GM18502 (cell line): Measurements from ENCODE around the gene OPN1SW.

ENCODE experiments used
- ATAC-seq: cut with Tn5 transposase; IDR thresholded peaks from one replicate; pipeline ENCODE4 v1.9.1; 2021; ENCODE audit warnings: mild to moderate bottlenecking; ENCODE audit not compliant: unreplicated experiment, poor library complexity

OPN1SW gene

DNA sequence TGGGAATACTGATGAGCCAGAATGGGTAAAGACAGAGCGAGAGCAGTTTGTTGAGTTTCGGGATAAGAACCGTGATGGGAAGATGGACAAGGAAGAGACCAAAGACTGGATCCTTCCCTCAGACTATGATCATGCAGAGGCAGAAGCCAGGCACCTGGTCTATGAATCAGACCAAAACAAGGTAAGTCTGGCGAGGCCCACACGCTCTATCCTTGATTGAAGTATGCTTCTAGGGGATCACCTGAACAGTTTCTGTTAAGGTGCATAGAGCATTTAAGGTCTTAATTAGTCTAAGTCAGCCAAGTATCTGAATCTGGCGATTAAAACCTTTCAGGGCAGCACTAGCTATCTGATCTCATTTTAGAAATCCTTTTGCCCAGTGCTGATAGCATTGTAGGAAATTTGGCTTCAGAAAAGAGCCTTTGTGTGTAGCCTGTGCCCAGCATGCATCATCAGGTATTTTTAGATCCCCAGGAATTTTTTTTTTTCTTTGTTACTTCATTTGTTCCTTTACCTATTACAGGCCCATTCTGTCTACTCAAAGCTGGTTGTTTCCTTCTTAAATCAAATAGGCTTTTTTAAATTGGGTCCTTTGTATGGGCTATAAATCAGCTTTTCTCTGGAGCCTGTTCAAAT lies 8.0 kb downstream of the OPN1SW start:
- no peak for ATAC-seq

DNA sequence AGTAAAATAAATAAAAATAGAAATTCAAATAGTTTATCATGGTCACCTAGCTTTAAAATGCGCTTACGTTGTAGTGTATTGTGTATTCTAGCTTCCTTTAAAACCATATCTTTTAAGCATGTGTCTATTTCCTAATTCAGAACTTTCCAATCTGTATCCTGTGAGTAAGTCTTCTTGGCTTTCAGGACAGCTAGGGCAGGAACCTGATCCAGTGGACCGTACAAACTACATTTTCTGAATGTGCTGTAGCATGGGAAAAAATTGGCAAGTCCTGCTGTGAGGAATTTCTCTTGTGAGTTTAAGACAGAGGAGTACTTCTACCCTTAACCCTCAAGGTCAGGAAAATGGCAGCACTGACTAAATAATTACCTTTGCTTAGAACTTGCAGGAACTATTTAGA lies 12.1 kb downstream of the OPN1SW start:
- no peak for ATAC-seq

DNA sequence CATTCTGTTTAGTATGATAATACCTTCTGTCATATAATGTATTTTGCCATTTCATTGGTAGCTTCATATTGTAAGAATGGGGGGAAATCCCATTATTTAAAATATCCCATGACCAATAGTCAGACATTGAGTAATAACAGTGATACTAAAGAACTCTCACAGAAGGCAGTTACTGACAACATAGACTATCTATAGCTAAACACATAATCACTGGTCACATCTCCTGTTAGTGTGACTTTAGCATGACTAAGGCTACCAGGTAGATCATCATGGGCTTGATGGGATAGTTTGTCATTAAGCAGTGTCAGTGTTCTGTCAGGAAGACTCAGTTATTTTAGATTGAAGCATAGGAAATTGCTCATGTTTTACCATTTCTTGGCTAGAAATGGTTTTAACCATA lies 16.4 kb downstream of the OPN1SW start:
- no peak for ATAC-seq

DNA sequence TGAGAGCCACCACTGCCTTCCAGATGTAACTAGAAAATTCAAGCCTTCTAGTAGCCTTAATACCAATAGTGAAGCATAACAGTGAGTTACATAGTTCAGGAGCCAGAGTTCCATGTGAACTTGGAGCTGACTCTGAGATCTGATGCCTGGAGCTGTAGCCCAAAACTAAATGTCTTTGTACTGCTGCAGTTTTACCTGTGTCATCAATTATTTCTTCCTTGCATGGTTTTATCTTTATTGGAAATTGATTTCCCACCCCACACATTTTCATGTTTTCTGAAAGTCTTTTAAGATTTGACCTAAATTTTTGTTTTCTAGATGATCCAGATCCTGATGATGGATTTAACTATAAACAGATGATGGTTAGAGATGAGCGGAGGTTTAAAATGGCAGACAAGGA lies 17.0 kb downstream of the OPN1SW start:
- ATAC-seq, result no peak

DNA sequence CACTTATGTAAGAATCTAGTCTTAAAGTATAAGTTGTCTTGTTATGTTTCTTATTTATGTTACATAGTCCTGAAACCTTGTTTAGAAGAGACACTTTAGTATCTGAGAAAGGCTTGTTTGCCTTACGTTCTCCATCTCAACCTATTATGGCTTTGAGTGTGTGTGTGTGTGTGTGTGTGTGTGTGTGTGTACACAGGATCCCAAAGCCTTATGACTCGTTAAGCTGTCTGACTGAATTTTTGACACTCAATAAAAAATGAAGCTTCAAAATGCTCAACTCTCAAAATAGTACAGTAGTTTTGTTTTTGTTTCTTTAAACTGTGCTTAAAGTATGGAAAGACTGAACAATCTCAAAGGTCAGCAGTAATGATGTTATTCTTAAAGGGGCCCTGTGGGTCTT lies 18.4 kb downstream of the OPN1SW start:
- ATAC-seq, result no peak

DNA sequence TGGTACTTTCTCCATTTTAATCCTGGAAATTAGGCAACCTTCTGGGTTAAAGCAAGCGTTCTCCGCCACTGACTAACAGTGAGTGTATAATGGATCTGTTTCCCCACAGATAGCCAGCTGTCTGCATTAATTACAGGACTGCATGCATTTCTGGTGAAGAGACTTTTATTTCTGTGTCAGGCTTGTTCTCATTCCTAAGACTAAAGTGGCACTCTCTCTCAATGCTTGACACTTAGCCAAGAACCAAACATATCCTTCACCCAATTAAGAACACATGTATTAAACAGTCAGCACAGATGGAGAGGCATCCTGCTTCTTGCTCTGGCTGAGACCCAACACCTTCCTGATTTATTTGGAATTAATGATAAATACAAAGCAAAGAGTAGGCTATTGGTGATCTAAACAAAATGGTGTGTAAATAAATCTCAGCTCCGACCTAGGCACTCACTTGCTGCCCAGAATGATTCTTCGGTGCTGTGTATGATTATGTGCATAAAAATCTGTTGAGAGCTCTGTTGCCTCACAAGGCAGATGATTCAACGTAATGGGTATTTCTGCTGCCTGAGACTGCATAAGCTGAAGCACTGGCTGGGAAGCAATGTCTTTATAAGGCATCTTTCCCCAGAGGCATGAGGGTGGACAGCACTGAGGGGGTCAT lies 19.6 kb downstream of the OPN1SW start:
- no peak for ATAC-seq

DNA sequence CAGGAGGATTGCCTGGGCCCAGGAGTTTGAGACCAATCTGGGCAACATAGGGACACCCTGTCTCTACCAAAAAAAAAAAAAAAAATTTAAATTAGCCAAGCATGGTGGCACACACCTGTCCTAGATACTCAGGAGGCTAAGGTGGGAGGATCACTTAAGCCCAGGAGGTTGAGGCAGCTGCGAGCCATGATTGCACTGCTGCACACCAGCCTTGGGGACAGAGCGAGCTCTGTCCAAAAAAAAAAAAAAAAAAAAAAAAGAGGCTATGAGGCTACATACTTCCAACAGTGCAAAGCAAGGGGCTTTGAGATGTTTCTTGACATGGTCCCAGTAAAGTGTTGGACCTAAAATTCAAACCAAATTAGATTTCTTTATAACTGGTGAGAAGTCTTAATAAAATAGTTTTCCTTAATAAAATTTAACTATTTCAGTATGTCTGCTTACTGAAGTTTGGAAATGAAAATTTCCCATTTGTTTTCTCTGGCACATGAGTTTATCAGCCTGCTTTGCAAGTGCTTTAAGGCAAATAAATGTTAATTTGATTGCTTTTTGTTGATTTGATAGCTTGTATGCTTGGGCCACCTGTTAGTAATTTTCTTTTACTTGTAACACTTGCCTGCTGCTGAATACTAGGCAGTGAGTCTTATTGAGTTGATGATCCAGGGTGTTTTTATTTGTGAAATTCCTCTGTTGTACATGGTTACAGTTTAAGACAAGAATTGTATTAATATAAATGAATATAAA lies 20.3 kb downstream of the OPN1SW start:
- no peak for ATAC-seq

DNA sequence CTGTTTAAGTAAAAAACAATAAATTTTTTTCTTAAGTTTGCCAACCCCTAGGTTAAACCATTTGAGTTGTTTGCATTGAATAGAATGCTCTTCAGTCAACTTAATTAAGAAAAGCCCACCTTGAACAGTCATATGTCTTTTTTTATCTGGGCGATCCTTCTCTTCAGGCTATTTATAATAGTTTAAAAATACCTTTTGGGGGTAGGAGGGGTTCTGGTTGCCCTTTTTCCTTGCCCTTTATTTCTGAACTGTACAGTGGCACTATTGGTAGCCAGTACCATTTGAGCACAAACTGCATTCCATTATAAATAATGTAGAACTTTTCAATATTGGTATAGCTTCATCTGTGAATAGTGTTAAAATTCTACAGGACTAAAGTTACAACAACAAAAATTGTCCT lies 23.3 kb downstream of the OPN1SW start:
- no peak for ATAC-seq

DNA sequence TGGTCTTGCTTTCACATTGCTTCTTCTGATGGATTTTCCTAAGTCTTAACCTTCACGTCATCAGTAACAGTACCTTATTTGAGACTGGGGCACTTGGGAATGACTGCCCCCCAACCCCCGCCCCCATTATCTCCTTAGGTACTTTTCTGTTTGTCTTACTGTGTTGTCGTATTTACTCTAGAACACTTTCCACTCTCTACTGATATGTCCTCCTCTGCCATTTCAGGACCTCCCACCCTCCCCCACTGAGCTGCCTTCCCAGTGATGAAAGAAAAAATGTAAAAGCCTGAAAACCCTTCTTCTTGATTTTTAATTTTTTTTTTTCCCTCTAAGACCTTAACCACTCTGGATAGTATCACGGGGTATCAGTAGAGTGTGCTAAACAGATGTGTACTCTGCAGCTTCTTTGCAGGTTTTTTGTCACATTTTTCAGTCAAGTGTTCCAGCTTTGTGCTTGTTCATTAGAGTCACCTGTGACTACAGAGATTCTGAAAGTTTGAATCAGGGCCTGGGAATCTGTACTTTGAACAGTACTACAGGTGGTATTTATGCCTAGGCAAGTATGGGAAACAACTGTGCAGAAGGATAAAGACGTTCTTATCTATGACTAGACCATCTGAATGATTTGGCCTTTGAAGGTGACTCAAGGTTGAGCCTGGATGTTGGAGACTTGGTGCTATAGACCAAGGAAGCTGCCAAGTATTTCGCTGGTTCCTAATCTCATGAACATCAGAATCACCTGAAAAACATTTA lies 28.1 kb downstream of the OPN1SW start:
- no peak for ATAC-seq

DNA sequence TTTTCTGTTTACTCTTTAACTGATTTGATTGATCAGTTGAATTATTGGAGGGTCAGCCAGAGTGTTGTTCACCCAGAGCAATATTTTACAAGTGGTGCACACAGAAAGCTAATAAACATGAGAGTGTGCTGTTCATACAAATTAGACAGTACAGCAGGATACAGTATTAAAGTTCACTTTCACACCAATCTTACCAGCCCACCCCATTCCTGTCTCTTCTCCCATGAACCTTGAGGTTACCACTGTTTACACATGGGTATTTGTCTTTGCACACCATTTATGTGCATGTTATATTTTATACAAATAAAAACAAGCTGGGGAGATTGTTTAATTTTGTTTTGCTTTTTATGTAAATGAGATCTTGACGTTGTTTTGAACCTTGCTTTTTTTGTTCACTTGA lies 29.9 kb downstream of the OPN1SW start:
- no peak for ATAC-seq

DNA sequence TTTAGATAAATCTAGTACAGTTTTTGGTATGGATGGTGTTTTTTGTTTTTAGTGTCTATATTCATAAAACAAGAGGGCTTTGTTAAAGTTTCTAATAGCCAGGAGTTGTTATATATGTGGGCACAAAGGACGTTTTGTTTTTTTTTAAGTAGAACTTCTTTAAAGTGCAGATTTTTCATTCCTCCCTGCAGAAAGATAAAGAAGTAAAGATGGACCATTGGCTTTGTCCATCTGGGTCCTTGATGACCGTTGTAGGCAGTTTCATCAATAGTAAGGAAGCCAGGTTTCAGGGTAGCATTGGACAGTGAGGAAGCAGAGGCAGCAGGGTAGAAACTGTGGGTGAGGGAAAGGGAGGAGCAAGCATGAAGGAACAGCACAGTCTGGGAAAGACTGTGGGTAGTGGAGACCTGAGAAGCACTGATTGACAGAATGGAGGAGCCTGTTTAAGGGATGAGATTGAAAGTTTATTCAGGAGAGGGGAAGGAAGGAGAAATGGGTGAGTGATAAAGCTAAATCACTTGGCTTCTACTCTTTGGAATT lies 31.2 kb downstream of the OPN1SW start:
- ATAC-seq, result no peak

DNA sequence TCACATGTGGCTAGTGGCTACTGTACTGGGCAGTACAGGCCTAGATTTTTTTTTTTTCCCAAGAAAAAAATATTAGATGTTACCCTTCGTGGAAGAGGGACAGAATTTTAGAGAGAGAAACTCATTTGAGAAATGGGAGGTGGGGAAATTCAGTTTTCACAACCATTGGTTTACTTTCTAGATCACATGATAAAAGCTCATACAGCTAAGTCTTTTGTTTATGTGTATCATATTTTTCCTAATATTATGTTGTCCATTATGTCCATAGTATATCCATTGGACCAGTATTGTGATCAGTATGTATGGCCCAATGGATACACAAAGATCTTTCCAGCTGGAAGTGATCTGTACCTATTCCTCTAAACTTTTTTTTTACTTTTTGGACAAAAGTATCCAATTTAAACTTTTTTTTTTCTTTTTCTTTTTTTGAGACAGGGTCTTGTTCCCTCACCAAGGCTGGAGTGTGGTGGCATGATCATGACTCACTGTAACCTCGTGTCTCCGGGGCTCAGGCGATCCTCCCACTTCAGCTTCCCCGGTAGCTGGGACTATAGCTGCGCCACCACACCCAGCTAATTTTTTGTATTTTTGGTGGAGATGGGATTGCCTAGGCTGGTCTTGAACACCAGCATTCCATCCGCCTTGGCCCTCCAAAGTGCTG lies 32.4 kb downstream of the OPN1SW start:
- no peak for ATAC-seq

DNA sequence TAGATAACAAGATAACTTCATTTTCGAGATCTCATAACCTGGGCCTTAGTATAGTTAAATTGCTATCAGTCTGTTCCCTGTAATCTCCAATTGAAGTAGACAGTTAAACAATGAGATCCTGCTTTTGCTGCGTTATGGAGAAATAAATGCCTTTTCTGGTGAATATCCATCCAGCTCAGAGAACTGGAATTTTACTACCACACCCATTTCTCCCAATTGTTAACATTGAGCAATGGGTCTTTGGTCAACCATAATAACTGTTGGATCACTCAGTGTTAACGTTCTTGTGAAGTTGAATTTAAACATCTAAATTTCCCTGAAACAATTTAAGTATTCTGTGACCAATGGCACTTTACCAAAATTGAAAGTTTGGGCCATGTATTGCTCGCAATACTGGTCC lies 33.4 kb downstream of the OPN1SW start:
- ATAC-seq, result no peak

DNA sequence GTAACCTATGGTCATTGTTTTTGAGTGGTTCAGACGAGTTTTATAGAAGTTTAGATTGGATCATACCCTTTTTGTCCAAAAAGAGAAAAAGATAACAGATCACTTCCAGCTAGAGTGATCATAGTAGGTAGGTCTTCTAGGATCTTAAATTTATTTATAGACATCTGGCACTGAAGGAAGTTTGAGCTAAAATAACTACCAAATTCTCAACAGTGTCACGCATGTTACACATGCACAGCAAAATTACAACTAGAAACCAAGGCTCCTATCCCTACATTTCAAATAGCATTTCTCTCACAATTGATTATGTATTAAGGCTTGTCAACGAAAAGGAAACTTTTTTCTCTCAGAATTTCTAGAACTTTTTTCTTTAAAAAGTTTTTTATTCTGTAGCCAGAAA lies 34.1 kb downstream of the OPN1SW start:
- ATAC-seq, result no peak

DNA sequence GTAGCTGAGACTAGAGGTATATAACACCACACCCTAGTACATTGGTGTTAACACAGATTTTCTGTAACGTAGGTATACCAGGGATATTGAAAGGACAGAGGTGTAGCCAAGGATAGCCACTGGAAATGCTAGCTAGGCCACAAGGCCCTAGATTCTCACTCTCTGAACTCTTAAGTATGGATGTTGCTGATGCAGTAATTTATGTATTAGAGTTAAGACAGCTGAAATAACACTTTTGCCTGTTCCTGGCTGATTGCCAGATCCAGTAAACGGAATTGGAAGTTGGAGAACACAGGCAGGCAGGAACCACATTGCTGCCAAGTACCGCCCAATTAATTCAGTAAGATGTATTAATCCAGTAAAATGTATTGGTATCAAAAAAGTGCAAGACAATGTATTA lies 34.6 kb downstream of the OPN1SW start:
- ATAC-seq, result no peak

DNA sequence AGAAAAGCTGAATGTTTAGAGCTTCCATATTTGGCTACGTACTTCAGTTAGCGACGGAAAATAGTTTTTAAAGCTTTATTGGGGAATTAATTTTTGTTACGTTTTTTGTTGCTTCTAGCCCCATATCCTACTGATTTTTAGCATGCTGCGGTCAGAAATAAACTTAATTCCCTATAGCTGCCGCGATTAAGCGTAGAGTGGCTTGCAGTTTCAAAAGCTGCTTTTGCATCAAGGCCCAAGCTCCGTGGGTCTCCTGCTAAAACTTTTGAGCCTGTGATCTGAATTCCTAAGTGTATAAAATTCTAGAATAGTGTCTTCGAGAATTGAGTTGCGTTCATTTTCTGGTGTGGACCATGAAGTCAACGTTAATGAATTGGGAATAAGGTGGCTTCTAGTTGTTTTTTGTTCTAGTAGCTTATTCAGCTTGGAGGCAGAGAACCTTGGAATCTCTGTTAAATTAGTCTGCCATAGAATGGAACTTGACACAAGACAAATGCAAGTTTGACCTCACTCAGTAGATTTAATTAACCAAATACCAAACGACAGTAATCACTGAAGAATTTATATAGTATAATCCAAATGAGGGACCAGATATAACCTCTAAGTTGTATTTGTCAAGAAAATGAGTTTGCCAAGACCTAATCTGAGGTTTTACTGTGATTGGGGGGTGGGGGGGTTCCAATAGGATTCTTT lies 35.5 kb downstream of the OPN1SW start:
- ATAC-seq, result no peak

DNA sequence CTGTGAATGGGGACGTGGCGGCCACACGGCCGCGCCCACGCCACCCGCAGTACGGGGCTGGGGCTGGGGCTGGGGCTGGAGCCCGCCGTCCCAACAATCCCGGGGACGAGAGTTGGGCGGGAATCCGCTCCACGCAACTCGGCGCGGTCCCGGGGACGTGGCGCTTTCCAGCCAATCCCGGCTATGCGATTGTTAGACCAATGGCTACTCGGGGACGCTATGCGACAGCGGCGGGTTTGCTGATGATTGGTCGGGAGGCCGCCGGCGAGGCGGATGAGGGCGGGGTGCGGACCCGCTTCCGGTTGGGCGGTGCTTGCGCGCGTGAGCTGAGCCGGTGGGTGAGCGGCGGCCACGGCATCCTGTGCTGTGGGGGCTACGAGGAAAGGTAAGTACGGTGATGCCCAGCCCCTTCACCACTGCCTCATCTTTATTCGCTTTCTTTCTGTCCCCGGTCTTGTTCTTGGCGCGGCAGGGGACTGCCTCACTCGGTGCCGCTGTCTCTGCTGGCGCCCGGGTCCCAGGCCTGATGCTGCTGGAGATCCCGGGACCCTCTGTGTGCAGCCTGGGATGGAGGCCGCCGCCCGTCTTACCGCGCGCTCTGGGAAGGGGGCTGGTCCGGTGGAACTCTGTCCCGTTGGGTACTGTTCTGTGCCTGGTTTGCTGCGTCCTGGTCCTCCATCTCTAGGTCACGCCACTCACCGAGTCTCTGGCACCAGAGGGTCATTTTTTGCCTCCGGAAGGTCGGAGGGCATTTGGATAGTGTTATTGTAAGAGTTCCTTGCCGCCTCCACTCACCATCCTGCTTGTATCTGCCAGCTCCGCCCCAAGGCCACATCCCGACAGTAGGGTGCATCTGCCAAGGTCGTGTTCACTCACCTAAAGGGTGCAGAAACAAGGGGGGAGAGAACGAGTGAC lies 36.3 kb downstream of the OPN1SW start, which contains the start of gene CALU:
TSS of gene CALU (plus strand) at position 312 of the 915 bp plus-strand sequence. CDS start 9,225 bp downstream, outside the sequence.
- ATAC-seq, result peak; percentile 98

DNA sequence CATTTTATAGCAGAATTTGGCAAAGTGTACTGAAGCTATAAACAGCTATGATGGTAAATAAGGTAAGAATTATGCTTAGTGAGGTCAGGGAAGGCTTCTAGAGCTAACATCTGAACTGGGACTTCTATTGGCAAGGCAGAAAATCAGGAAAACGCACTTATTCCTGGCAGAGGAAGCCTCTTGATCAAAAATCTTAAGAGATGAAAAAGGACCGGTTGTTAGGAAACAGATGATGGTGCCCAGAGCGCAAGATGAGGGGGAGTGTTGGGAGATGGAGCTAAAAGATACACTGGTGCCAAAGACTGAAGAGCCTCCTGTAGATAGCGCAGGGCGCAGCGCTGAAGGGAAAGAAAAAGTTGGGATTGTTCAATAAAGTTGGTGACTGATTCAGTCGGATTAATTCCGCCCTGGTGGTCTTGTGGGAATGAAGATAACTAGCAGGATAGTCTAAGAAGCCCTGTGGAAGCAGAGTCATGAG lies 37.0 kb downstream of the OPN1SW start:
- ATAC-seq, result peak; percentile 10
